Measurements from ENCODE around the gene PAQR8. TPM values are rescaled to one million over a fixed set of nuclear protein-coding genes. Genes with fewer than 3 reads are reported as not detected.

Gene PAQR8, protein sequence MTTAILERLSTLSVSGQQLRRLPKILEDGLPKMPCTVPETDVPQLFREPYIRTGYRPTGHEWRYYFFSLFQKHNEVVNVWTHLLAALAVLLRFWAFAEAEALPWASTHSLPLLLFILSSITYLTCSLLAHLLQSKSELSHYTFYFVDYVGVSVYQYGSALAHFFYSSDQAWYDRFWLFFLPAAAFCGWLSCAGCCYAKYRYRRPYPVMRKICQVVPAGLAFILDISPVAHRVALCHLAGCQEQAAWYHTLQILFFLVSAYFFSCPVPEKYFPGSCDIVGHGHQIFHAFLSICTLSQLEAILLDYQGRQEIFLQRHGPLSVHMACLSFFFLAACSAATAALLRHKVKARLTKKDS
- 2.2 and 5.4 TPM in 2 replicates for total RNA-seq

DNA sequence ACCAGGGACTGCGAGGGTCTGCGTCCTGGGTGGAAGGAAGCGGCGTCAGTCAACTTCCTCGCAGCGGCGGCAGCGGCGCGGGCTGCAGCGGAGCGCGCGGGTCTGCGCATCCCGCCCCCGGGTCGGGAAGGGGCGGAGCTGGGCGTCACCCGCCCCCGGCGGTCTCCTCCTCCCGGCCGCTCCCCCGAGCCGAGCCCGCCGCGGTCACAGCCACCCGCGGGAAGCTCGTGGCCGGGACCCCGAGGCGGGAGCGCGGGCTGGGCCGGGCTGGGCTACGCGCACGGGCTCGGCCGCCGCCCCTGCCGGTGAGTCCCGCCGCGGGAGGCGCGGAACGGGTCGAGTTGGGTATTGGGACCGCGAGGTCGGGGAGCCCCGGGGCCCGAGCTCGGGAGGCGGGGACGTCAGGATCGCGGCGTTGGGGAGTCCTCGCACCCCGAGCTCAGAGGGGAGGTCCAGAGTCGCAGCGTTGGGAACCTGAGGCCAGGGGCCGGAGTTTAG lies at the start of gene PAQR8:
TSS of gene PAQR8 (plus strand) at position 207 of the 498 bp plus-strand sequence. CDS start 41,063 bp downstream, outside the sequence.

DNA sequence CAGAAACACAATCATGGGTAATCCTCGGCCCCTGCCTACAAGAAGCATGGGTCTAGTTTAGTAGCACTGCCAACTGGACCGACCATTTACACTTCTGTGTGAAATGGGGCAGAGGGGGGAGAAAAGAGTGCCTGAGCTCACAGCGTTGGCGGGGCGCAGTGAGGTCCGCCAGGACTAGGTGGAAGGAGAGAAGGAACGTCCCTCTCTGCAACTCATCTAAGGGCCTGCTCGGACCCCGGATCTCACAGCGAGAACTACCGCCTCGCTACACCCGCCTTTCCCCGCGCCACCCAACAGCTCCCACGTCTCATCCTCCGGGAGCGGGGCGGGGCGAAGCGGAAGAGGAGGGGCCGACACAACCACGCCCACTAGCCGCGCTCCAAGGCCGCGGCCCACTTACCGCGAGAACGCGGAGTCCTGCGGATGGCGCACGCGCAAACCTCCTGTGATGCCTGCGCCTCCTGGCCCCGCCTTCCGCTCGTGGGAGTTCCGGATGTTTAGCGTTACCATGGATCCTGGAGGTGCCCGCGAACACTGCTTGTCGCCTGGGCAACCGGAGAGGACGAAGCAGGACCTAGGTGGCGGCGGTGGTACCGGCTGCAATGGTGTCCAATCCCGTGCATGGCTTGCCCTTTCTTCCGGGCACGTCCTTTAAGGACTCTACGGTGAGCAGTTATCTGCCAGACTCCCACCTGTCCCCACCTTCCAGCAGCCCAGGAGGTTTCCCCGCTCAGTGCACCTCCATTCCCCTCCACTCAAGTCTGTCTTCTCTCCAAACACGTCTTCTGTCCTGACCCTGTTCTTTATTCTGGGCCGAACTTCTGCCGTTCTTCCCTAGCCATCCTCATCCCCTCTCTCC lies 58.1 kb downstream of the PAQR8 start, which contains the start of gene EFHC1:
TSS of gene EFHC1 (plus strand) at position 534 of the 859 bp plus-strand sequence. CDS start at position 603, 69 bp downstream.

Other genes starting within 250 kb of the PAQR8 start
- not detected in 2 replicates for gene IL17A, start 175.8 kb upstream of the PAQR8 start, total RNA-seq
- not detected in 2 replicates for gene IL17F, start 117.7 kb upstream of the PAQR8 start, total RNA-seq
- 47.7 and 57.7 TPM in 2 replicates for gene MCM3, start 77.4 kb upstream of the PAQR8 start, total RNA-seq
- 14.5 and 17.4 TPM in 2 replicates for gene EFHC1, start 58.2 kb downstream of the PAQR8 start, total RNA-seq
- 38.9 and 61.5 TPM in 2 replicates for gene TRAM2, start 214.9 kb downstream of the PAQR8 start, total RNA-seq

All from epithelial cell of alveolus of lung (primary cell).